GM19372 (cell line): Measurements from ENCODE around the gene CHD3.

Experiments
- ATAC-seq: cut with Tn5 transposase; IDR thresholded peaks from one replicate; pipeline ENCODE4 v1.9.1; 2021; ENCODE audit warnings: mild to moderate bottlenecking, low read depth, moderate library complexity; ENCODE audit not compliant: unreplicated experiment

The CHD3 gene

DNA sequence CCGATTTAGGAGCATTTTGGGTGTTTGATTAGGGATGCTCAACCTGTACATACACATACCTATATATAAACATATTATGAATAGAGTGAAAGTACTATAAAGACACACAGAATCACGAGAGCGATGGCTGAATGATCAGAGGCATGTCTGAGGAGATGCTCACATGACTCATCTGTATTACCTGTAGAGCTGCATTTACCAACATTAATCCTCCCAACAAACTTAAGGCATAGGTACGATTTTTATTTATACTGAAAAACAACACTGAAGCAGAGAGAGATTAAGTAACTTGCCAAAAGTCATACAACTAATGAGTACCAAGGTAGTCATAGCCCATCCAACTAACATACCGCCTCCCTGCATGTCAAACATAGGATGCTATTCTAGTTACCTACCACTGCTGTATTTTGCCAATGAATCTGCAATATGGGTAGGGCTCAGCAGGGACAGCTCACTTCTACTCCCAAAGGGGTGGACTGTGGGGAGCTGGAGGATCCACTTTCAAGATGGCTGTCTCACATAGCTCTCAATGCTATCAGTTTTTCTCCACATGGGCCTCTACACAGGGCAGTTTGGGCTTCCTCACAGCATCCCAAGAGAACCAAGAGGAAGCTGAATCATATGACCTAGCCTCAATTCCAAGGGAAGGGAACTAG, 23.5 kb upstream of the CHD3 start:
- no peak for ATAC-seq

DNA sequence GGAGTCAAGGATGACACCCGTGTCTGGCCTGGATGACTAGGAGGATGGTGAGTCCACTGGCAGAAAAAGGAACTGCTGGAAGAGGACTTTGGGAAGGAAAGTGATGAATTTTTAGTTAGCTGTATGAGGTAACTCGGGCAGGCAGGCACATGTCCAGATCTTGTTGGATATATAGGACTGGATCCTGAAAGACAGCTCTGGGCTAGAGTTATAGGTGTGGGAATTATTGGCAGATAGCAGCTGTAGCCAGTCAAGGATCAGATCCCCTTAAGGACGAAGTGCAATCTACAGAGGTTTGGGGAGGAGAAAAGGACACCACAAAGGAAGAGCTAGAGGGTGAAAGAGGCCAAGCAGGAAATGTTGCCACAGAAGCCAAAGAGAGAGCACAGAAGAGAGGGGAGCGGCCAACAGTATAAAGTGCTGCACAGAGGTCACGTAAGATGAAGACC, 20.7 kb upstream of the CHD3 start:
- no peak for ATAC-seq

DNA sequence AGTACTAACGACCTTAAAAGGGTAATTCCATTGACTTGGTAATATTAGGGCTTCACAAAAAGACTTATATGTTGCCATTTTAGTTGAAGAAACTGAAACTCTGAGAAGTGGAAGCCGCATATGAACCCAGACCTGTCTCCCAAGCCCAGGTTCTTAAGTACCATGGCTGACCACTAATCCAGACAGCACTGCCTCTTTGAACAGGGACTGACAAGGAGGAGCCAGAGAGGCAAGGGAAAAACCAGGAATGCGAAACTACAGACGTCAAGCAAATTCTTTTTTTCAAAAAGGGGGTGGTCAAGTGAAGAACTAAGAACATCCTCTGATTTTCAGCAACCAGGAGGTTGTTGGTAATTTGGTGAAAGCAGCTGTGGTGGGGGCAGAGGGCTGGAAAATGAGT, 15.5 kb upstream of the CHD3 start:
- no peak for ATAC-seq

DNA sequence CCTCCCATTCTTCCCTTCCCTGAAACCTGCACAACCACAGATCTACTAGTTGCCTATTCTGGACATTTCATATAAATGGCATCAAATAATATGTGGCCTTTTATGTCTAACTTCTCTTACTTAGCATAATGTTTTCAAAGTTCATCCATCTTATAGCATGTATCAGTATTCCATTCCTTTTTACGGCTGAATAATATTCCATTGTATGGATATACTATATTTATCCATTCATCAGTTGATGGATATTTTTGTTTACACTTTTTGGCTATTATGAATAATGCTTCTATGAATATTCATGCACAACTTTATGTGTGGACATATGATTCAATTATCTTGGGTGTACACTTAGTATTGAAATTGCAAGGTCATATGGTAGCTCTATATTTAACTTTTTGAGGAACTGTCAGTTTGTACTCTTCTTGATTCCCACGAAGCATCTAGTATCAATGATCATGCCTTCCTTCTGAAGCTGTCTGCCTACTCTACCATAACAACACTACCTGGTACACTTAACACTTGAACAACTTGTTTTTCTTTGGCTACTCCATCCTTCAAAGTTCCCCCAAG, 12.7 kb upstream of the CHD3 start:
- no peak for ATAC-seq

DNA sequence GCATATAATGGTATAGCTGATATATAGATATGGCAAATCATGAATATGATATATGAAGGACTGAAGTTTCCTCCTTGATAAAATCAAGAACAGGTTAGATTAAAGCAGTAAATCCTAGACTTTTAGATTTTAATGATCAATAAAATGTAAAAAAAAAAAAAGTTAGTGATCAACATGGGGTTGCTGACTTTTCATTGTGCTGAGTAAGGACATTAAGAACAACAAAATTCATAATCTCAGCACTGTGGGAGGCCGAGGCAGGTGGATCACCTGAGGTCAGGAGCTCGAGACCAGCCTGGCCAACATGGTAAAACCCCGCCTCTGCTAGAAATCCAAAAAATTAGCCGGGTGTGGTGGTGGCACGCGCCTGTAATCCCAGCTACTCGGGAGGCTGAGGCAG, 10.4 kb upstream of the CHD3 start:
- ATAC-seq = no peak

DNA sequence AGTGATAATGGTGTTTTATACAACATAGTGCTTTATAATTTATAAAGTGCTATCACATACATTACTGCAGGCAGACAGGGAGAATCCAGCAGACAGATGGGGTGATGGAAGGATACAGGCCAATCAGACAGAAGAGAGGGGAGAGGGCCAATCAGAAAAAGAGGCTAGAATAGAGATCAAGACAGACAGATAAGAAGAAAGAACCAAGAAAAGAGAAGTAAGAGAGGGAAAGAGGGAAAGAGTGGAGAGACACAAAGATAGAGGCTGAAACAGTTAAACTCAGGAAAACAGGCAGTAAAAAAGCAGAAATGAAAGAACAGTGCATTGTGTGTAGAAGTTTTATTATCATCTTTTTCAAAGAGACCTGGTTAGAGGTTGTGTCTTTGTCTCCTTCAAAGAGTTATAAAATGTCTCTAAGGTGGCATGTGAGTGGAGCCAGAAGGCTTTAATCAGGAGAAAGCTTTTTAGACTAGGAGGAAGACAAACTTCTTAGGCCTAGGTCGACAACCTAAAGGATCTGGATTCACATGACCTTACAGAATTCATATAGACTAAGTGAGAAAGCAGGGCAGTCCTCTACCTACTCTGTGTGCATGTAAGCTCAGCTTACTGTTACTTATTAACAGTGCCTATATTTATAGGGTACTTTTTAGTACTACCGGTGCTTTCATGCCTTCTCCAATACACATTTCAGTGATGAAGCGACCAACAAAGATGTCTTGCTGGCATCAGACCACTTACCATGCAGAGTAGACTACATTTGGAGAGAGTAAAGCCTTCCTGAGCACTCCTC, 8.3 kb upstream of the CHD3 start:
- no peak for ATAC-seq

DNA sequence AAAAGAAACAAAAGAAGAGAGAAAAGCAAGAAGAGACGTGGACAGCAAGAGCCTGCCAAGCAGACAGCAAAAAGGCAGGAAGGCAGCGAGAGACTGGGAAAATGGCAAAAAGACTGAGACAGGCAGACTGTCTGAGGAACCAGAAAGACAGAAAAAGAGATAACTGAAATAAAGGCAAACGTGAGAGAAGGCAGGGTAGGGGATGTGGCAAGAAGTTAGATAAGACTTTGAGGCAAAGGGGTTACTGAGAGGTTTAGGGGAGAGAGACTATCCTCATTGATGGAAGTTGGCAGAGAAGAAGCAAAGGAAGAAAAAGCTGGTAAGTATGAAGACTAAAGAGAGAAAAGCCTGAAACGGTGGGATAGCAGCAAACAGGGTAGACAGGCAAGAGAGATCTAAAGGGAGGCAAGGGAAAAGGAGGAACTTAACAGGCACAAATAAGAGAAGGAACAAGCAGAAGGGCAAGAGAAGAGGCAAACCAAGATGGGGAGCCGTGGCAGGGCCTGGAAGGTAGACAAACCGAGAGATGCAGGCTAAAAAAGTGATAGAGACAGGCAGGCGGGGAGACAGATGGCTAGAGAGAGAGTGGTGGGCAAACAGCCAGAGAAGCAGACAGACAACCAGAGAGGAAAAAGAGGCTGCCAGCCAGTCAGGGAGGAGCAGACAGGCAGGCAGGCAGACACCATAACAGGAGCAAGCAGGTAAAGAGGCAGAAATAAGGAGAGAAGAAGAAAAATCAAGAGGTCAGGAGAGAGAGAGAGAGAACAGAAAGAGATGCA, 7.1 kb upstream of the CHD3 start:
- no peak for ATAC-seq

DNA sequence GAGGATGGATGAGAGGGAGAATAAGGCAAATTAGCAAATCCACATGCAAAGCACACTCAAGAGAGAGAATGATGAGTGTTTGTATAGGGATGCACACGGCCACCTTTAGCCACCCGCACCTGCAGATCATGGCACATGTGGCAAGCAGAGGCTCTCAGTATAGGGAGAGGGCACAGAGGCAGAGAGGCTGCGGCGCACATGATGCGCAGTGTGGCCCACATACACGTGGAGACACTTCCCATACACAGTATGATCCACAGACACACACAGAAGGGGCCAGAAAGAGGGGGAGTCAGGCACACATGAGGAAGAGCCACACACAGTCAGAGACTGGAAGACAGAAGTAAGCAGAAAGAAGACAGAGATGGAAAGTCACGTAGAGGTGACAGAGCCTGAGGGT, 6.5 kb upstream of the CHD3 start:
- no peak for ATAC-seq

DNA sequence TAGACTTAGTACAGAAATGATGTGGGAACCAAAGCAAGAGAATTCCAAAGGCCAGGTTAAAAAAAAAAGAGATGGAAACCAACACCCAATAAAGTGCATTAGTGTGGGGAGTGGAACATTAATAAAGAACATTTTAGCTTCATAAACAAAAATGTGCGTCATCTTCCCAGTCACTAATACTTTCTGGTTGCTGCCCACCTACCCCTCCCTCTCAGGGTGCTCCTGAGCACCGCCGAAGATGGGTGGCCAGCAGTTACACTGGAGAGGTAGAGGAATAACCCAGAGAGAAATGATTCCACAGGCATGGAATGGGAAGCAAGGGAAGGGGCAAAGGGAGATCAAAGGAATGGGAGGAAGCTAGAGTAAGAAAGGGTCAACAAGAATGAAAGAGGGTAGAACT, 6.0 kb upstream of the CHD3 start:
- ATAC-seq = no peak

DNA sequence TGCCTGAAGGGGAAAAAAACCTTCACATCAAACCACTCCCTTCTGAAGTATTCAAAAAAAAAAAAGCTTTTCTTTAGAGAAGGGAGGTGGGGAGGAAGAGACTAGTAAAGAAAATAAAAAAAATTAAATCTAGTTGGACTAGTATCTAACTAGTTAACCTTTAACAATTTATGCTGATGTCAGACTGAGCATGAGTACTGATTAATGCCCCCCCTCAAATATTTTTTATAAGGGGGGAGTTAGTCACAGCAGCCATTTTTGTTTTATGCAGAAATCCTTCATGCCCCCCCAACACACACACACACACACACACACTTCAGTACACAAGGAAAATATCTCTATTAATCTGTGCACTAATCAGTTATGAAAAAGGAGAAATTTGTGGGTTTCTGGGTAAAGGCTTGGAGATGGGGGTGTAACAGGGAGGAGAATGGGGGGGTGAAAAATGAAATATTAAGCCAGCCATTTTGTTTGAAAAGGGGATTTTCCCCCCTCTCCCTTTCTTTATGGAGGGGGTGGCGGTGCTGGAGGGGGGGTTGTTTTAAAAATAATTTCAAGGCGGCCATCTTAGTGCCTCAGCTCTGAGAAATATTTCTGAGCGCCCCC, 4.7 kb upstream of the CHD3 start:
- ATAC-seq = no peak

DNA sequence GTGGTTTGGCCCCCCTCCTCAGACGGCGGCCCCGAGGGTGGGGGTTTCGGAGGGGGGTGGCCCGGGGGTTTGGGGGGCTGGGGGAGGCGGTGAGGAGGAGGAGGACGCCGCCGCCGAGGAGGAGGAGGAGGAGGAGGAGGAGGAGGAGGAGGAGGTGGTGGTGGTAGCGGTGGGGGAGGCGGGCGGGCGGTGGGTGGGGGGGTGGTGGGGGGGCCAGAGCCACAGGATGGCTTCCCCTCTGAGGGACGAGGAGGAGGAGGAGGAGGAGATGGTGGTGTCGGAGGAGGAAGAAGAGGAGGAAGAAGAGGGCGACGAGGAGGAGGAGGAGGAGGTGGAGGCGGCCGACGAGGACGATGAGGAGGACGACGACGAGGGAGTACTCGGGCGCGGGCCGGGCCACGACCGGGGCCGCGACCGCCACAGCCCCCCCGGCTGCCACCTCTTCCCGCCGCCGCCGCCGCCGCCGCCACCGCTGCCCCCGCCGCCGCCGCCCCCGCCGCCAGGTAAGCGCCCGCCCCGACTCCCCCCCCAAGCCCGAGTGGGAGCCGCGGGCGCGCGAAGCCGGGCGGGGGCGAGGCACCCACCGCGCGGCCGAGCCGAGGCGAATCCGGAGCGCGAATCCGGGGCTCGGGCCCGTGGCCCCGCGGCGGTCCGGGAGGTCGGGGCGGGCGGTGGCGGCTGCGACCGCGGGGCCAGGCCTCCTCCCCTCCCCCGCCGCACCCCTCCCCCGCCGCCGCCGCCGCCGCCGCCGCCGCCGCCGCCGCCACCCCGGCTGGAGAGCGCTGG, 3.8 kb upstream of the CHD3 start:
- no peak for ATAC-seq

DNA sequence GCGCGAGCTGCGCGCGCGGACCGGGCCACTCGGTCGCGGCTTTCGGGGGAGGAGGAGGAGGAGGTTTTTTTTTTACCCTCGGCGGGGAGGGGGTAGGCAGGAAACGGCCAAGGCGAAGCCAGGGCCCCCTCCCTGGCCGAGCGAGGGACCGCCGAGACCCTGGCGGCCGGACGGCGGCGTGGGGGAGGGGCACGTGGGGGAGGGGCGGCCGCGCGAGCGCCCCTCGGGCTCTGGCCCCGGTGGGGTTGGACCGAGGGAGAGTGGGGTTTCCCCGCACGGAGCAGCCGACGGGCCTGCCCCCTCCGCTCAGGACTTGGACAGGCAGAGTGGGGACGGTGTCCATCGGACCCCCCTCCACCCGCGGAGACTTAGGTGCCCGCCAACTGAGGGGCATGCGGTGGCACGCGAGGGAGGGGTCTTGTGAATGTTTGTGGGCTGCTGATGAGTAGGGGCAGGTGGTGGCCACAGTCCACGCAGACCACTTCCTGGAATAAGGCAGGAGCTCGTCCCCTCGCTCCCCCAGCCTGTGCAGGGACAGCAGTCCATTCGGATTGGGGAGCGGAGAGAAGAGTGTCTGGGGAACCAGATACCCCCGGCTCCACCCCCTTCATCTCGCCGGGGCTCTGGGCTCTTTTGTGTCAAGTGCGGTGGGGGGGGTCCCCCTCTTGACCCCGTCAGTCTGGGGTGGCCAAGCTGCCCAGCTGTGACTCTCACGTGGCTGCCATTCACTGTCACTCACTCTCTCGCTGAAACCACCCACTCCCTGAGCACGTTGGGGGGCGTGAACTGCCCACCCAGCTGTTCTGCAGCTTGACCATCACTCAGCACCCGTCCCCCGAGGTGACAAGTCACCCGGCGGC, 3.0 kb upstream of the CHD3 start:
- ATAC-seq = no peak

DNA sequence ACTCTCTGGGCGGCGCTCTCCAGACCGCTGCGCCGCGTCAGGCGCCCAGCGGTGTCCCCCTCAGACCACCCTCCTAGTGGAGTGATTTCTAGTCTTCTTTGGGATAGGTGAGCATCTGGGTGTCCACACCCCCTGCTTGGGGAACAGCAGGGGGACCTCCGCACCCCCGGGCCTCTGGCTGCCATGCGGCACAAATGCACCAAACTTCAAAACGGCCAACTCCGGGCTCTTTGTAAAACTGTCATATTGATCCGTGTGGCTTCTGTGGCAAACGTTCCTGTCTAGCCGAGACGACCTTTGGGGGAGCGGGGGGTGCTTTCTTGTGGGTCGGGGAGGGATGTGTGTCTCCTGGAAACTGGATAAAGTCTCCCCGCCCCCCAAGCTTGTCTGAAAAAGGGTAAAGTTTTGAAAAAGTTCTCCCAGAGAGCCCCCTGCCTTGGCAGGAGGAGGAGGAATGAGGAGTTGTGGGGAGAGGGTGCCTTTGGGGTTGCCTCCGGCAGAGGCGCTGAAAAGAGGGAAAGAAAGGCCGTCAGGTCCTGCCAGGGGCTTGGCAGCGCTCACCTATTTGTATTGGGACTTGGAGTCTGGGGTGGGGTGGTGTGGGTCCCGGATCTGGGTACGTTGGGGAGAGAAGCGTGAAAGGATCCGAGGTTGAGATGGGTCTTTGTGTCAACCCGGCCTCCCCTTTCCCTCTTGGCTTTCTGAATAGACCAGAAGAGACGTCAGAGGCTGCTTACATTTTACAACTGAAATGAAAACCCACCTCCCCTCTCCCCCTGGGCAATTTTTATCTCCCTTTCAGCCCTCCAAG, 2.2 kb upstream of the CHD3 start:
- ATAC-seq = no peak

DNA sequence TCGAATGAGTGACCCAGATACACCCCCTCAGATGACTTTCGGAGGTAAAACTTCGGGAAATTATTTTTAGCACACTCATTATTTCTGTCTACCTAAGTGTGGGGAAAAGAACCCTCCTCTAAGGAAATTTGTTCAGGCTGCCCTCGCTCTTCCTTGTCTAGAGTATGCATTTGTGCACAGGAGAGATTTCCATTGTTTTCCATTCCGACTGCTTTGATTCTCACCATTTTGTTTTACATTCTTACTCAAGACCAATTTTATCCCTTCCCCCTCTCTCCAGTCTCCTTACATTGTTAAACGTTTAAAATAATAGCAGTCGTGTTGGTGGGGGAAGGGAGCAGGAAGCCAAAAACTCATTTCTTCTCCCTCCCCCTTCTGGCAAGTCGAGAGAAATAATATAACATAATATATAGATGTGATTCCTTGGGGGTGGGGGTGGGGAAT, 1.5 kb upstream of the CHD3 start:
- no peak for ATAC-seq

DNA sequence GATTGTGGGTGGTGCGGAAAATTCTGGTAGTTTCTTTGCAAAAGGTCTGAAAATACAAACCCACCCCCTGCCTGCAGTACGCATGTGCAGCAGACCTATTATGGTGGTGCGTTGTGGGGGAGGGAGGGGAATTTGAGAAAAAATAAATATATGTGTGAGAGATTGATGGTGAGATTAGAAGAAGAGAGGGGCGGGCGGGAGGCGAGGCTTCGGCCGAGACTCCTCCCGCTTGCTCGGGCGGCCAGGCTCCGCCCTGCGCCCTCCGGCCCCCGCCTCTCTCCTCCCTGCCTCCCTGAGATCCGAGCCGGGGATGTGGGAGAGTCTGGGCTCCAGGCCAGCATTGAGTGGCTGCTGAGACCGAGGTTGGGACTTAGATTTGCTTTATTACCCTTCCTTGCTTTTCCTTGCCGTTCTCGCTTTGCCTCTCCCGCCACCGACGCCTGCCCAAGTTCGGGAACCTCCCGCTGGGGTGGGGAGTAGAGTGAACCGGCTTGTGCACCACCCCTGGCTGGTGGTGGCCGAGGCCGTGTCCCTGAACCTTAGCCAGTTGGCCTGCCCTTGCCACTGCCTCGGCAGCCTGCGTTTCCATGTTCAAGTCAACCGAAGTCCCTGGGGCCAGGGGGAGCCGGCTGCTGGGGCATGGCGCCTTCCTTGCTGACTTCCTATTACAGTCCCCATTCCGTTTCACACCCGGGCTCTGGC, 956 bp upstream of the CHD3 start:
- no peak for ATAC-seq

DNA sequence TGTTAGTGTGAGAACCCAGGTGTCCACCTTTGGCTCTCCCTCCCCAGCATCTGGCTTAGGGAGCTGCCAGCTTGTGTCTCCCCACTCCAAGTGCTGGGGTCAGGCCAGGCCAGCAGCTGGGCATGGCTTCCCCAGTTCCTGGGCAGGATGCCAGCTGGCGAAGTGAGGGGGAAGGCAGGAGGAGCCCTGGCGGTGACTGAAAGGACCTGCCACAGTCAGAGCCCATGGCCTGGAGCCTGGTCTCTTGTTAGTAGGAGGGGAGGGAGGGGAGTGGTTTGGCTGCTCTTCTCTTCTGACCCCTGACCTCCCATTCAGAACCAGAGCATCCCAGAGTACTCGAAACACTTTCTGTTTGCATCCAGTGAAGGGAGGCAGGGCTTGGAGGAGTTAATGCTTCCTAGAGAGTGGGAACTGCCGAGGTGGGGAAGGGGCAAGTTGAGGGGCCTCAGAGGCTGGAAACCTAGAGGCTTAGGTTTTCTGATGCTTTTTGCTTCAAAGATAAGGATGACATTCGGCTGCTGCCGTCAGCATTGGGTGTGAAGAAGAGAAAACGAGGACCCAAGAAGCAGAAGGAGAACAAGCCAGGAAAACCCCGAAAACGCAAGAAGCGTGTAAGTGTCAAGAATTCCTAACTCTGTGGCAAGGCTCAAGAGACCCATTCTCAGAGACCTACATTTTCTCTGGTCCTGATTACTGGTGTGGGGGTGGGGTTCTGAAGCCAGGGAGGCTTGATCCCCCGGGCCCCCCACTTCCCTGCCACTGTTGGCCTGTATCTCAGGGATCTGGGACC, 772 bp downstream of the CHD3 start:
- no peak for ATAC-seq
